ENCODE measurements around the gene LRP1.

DNA sequence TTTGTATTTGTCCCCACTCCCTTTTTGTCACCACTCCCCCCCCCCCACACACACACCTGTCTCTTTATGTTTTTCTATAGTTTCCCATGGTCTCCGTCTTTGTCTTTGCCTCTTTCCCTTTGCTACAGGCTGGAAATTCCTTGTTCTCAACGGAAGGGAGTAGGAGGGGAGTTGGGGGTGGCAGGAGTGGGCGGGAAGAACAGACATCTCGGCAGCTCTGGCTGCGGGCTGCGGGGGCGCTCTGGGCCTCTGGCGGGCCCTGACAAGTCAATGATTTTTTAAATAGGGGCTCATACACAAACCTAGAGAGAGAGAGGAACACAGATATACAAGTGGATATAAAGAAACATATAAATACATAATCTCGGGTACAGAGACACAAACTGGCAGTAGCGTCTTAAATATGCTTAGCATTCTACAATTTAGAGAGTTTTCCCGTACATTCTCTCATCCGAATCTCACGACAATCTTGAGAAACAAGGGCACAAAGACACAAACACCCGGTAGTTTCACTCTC lies 41.7 kb upstream of the LRP1 start:
- TF ChIP-seq, protein P1, sequence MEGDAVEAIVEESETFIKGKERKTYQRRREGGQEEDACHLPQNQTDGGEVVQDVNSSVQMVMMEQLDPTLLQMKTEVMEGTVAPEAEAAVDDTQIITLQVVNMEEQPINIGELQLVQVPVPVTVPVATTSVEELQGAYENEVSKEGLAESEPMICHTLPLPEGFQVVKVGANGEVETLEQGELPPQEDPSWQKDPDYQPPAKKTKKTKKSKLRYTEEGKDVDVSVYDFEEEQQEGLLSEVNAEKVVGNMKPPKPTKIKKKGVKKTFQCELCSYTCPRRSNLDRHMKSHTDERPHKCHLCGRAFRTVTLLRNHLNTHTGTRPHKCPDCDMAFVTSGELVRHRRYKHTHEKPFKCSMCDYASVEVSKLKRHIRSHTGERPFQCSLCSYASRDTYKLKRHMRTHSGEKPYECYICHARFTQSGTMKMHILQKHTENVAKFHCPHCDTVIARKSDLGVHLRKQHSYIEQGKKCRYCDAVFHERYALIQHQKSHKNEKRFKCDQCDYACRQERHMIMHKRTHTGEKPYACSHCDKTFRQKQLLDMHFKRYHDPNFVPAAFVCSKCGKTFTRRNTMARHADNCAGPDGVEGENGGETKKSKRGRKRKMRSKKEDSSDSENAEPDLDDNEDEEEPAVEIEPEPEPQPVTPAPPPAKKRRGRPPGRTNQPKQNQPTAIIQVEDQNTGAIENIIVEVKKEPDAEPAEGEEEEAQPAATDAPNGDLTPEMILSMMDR (IDR thresholded peaks at IDR 0.05), result peak in 4 of 6 experiments; percentile 1 to 20 (median 10)
- TF ChIP-seq POLR2A (IDR thresholded peaks at IDR 0.05), result no peak

Measured in Peyer's patch (tissue), 4 donors.